ENCODE data around the gene PRR16.
A peak's percentile ranks its signal among the peaks of the same experiment; 100 is the strongest.
"Not testable (repeated sequence)": the region's sequence is repeated elsewhere in the genome, so short reads cannot be mapped to it uniquely, and the experiment has no call there.

The PRR16 gene

DNA sequence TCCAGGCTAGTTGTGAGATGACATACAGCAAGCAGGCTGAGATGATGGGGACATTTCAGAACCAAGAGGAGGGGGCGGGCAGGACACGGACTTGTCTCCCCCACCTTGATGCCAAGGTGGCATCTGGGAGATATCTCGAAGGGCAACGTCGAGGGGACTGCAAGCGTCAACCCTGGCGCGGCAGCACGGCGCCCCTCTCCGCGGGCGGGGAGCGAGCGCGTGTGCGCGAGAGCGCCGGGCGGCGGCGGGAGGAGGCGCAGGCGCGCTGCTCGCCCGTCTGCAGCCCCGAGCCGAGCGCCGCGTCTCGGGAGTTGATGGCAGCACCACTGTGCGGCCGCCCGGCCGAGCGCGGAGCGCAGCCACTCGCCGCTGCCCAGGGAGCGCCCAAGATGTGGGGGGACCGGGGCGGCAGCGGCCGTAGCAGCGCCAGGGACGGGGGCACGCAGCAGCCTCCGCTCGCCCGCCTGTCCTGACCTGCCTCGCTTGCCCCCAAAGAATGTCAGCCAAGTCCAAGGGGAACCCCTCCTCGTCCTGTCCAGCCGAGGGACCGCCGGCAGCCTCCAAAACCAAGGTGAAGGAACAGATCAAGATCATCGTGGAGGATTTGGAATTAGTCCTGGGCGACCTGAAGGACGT, at the start of gene PRR16:
Gene PRR16 (plus strand): TSS at position 310 of the 636 bp plus-strand sequence.
- DNase-seq: no peak

DNA sequence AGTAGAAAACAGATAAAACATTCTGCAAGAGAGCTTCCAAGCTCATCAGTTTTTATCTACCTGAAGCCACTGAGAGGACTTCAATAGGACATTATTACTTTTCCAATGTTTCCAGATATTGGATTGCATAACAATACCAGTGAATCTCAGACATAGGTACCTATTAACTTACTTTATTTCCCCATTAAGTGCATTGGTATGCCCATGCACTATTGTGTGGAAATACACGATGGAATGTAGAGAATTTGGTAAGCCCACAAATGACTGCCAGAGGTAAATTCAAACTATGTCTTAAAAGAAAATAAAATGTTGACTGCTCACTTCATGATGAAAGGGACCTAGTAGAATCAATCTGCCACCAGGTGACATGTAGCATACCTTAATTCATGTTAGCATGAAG, 48.1 kb upstream of the PRR16 start:
- DNase-seq: no peak

DNA sequence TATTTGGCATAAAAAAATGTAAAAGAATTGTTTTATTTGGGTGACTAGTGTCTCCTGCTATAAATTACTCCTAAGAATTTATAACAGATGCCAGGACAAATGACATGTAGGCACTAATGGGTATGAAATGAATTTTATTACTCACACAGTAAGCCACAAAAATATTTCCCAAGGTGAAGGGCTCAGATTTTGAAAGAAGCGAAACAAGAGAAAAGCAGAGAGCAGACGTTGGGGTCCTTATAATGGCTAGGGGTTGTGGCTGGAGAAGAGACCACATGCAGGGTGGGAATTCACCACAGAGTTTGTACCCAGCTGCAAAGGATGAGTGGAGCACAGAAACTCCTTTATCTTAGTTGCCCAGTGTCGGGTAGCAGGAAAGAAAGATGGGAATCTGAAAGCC, 45.0 kb upstream of the PRR16 start:
- DNase-seq: no peak

- not testable (repeated sequence) for DNase-seq
Observed at GRCh38 chr5:120426633-120427275, 37.3 kb upstream of the PRR16 start.

DNA sequence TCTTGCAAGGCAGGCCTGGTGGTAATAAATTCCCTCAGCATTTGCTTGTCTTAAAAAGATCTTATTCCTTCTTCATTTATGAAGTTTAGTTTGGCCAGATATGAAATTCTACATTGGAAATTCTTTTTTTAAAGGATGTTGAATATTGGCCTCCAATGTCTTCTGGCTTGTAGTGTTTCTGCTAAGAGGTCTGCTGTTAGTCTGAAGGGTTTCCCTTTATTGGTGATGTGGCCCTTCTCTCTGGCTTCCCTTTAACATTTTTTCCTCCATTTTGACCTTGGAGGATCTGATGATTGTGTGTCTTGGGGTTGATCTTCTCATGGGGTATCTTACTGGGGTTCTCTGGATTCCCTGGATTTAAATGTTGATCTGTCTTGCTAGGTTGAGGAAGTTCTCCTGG, 33.5 kb upstream of the PRR16 start:
- no peak for DNase-seq

GRCh38 chr5:120432861-120433260, 31.2 kb upstream of the PRR16 start:
- no peak for DNase-seq

DNA sequence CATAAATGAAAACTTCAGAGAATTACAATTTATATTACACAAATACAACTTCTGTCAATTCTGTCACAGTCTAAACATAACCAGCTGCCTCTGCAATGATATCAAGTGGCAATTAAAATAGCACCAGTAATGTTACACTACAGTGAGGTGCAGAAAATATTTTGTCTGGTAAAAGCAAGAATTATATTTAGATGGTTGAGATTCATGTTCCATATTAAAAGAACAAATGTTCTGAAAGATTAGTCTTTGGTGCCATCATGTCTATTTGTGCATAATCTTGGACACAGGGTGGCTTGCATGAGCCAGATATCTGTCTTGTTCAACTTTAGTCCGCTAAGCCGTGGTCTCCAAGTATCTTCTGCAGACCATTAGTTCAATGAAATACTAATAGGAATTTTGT, 29.0 kb upstream of the PRR16 start:
- no peak for DNase-seq

GRCh38 chr5:120436996-120437395, 27.1 kb upstream of the PRR16 start:
- DNase-seq: no peak

DNA sequence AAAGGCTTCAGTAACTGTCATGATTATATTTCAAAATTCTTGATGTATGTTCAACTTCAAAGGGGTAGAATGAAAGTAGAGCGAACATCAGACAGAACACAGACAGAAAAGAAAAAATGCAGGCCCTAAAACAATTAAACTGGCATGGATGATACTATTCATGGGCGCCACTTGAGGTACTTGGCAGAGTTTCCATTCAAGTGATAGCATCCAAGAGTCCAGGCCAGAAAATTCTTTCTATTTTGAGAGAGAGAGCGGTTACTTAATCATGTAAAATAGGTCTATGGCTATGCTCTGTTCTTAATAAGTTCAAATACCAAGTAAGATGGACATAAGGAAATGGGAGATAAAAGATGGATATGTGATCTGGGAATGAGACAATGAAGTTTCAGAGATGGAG, 21.4 kb upstream of the PRR16 start:
- no peak for DNase-seq

GRCh38 chr5:120443607-120444006, 20.5 kb upstream of the PRR16 start:
- no peak for DNase-seq

GRCh38 chr5:120446068-120446492, 18.0 kb upstream of the PRR16 start:
- no peak for DNase-seq

DNA sequence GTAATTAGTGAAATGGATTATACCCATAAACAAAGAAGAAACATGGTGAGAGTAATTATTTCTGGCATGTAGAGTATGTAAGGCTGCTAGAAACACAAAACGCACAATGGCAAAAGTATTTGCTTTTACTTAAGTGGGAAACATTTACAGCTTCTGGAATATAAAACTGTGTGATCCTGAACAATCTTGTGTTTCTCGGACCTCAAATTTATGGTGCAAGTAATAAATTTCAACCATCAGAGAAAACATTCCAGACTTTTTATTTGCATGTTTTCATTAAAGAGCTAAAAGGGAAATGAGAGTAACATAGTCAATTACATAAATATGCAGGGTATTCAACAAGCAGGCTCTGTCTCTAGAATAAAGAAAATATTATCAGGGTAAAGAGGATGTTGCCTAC, 17.2 kb upstream of the PRR16 start:
- no peak for DNase-seq

DNA sequence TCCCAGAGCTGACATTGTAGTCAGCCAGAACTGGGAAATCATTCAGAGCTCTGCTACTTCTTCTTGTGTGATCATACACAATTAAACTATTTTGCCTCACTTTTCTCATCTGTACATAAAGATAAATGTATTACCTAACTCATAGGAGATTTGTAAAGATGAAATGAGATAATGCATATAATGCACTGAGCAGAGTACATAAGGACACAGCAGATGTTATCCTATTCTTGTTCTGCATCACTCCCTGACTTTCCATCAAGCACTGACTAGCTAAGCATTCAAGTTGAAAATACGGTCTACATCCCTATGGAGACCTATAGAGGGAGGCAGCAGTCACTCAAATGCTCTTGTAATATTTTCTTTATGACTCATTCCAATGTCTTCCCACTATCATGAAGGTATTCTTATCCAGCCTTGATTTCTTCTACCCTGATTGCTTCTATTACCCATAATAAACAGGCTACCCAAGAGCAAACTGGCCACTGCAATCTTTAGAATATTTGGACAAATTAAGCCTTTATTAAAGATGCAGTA, 16.3 kb upstream of the PRR16 start:
- DNase-seq: no peak

DNA sequence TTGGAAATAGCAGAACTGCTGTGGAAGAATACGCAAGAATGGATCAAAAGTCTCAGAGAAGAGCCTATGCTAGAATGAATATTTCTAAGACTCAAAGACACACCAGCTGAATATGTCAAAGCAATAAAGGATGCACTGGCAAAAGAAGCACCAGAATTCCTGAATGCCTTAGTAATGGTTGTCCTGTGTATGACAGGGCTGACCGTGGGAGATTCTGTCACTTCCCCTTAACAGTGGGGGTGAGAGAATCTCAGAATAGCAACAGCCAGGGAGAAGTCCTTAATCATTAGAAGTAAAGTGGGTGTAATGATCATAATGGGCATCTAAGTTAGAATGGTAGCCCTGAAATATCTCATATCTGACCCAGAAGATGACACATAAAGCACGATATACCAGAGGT, 14.6 kb upstream of the PRR16 start:
- no peak for DNase-seq

- DNase-seq: no peak
Observed at GRCh38 chr5:120450910-120451309, 13.2 kb upstream of the PRR16 start.

DNA sequence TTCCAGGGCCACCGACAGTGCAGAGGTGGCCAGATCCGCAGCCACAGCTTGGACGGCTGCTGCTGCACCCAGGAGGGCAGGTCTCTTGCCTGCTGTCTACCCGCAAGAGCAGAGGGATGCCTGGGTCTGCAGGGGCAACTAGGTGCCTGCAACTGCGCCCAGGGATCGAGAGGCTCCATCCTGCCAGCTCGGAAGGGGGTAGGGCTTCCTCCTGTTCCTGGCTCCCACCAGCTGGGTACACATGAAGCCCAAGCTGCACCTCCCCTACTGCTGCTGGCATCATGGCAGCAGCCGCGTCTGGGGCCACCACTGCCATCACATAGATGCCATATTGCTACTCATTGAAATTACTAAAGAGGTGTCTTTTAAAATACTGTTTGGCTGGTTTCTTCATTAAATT, 12.7 kb upstream of the PRR16 start:
- DNase-seq: no peak

DNA sequence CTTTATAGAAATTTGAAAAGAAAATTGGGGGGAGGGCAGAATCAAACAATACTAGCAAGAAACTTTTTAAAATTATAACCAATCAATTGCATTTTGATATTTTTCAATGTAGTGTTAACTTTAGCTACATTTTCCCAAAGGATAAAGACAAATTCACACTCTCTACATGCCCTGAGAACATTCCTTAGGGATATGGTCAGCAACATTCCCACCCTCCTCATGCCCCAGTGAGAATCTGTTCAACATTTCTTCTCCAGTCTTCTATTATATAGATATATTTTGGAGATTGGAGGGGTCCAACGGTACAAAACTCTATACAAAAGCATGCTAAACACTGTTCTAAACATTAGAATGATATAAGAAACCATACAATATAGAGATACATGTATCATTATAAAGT, 11.6 kb upstream of the PRR16 start:
- DNase-seq: no peak

- DNase-seq: no peak
Observed at GRCh38 chr5:120454094-120454798, 9.9 kb upstream of the PRR16 start.

DNA sequence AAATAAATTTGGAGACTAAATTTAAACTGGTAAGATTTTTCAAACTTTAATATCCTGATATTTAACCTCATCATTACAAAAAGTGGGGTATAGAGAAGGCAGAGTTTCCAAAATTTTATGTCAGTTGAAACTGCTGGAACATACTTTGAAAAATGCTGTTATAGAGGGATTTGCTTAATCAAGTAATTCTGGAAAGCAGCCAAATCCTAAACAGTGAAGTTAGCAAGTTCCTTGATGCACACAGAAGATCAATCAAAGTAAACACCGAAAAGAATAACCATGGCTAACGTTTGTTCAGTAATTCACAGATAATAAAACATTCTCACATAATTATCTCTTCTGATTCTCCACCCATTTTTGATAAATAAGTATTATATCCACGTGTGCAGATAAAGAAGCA, 8.1 kb upstream of the PRR16 start:
- no peak for DNase-seq

- peak; percentile 20 for DNase-seq
Observed at GRCh38 chr5:120457839-120458507, 6.1 kb upstream of the PRR16 start.

DNA sequence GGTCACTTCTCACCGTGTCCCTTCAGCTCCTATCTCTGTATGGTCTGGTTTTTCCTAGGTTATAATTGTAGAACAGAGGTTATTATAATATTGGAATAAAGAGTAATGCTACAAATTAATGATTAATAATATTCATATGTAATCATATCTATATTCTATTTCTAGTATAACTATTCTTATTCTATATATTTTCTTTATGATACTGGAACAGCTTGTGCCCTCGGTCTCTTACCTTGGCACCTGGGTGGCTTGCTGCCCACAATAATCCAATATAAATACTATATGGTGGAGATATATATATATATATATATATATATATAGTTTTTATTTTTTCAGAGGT, 5.6 kb upstream of the PRR16 start:
- DNase-seq: not testable (repeated sequence)

- no peak for DNase-seq
Observed at GRCh38 chr5:120461251-120461650, 2.8 kb upstream of the PRR16 start.

GRCh38 chr5:120463006-120463680, 957 bp upstream of the PRR16 start:
- DNase-seq: no peak

Measured in stimulated activated CD4-positive, alpha-beta T cell treated with anti-CD3 and anti-CD28 coated beads, Interleukin-4, amount 100 ng/mL, for 1 hour (primary cell).